Islet of Langerhans (tissue), 1 donor: ENCODE measurements around the gene TSPYL1.
A peak's percentile ranks its signal among the peaks of the same experiment; 100 is the strongest.

ENCODE experiments used
- FAIRE-seq: peaks from one replicate; lab custom pipeline; 2011; peaks lifted over from hg19 to GRCh38; lab: Jason Lieb, UNC

TSPYL1 gene

DNA sequence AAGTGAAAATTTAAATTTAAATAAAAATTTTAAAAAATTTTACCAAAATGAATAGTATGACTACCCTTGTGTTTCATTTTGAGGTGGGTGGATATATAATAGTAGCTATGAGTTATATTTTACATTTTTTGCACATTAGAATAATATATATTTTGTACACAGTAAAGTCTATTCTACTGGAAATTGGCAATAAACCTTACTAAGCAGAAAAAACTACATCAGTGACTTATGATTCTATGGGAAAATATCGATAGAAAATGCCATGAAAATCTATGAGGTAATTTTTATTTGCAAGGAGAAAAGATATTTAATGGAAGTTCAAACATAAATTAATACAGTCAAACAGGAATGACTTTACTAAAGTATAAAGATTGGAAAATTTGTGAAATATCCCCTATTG lies 23.0 kb downstream of the TSPYL1 start:
- FAIRE-seq: no peak

- FAIRE-seq: no peak
Measured at GRCh38 chr6:116255246-116255800, 24.4 kb downstream of the TSPYL1 start.

DNA sequence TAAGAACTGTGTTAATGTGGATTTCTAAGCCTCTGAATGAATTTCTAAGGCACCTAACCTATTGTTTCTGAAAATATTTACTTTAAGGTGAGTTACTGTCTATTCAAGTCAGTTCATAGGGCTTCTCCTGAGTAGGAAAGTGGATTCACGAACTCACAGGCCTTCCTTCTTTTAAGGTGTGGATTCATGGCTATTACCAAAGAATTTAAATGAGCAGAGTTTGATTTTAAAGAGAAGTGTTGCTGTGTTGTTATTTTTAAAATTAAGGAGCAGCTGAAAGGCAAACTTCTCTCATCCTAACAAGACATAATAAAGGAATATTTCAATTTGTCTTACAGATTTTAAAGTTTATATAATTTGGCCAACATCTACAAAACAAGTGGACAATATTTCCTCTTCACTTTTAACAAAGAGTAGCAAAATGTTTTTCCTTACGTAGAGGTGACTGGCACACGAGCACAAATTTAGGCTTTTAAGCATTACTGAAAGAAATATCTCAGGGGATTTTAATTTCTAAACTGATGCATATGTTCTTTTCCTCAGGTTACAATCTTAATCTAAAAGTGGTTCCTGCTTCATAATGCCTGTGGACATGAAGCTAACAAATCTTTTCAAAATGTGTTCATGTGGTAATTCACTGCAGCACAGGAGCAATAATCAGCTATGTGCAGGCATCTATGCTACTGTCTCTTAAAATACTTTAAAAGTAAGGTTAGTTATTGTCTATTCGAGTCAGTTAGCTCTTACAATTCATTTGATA lies 25.3 kb downstream of the TSPYL1 start:
- no peak for FAIRE-seq

DNA sequence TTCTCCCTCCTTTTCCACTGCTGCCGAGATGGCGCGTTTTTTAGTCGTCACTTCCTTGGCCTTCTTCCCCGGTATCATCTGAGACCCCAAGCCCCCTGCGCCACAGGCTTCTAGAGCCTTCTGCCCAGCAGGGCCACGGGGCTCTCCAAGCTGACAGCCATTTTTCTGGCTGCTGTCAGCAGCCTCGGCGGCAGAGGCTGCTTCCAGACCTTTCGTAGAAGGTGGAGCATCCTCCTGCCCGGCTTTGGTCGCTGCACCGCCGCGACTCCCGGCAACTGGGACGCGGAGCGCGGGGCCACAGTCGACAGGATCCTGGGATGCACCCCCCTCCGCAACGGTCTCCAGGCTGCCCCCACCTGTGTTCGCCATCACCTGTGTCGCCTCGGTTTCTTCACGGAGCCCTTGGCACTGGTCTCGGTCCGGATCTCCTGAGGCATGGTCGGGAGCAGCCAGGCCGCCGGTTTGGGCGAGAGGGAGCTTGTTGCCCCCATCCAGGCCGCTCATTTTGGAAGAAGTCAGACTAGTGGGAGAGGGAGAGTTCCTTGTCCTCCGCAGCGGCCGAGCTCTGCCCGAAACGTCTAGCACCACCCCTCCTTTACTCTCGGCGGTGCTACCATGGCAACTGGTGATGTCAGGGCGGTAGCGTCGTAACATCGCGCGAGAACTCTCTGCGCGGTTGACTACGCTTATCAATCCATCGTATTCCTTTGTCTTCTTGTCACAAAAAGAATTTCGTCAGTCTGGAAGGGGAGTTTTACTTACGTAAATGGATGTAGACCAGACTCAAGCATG lies 26.0 kb downstream of the TSPYL1 start, which contains the start of gene TSPYL4:
TSPYL4 (minus strand) TSS at position 571 of the 792 bp plus-strand sequence; CDS start at position 504, 67 bp downstream.
- peak; percentile 43 for FAIRE-seq

DNA sequence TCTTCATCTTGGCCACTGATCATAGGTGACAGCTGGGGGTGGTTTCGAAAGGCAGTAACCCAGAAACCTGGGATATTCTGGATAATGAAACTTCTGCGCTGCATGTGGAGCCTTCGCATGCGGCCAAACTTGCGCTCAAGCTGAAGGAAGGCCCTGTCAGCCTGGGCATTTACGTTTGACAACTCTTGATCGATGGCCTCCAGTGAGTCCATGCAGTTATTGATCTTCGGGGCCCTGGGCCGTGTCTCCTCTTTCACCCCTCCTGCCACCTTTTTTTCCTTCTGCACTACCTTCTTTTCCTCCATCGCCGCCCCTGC lies 26.6 kb downstream of the TSPYL1 start:
- no peak for FAIRE-seq

GRCh38 chr6:116251568-116252384 lies 28.0 kb downstream of the TSPYL1 start:
- FAIRE-seq: no peak

- FAIRE-seq: no peak
Measured at GRCh38 chr6:116248577-116248976, 31.2 kb downstream of the TSPYL1 start.

DNA sequence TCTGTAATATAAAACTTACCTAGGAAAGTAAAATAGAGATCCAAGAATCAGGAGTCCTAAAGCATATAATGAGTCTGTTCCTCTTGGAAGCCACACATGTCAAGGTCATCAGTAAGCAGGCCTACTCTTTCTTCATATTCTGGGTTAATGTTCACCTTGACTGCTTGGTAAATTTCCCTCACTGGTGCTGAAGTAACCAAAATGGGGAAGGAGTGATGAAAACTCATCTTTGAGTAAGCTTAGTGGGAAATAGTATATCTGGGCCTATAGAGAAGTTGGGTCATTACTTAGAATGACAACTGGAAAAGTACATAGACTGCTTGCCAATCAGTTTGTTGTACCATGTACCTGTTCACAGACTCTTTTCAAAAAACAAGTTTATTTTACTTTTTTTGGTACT lies 32.4 kb downstream of the TSPYL1 start:
- no peak for FAIRE-seq

DNA sequence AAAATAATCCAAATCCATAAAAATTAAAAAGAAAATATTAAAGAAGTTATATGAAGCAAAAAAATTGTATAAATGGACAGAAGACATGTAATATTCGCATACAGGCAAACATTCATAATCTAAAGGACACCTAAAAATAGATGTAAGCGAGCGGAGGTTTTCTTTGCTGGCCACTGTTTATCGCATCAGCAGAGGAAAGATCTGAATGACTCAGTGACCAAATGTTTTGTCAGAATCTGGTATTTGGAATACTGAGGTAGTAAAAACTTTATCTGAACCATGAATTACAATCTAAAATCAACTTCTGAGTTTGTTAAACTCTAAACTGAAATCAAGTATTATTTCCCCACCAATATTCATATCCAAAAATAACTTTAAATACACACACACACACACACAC lies 33.6 kb downstream of the TSPYL1 start:
- peak; percentile 70 for FAIRE-seq

DNA sequence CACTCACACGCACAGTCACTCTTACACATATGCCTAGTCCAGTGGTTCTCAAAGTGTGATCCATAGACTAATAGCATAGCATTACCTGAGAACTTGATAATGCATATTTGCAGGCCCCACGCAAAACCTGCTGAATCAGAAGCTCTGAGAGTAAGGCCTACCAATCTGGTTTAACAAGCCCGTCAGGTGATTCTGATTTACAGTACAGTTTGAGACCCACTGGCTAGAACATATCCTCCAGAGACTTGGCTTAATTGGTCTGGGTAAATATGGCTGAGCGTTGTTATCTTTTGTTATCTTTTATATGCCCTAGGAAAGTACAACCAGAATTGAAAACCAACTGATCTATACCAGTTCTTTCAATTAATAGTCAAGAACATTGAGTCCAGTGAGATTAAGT lies 35.4 kb downstream of the TSPYL1 start:
- FAIRE-seq: no peak

GRCh38 chr6:116239856-116240255 lies 39.9 kb downstream of the TSPYL1 start:
- FAIRE-seq: no peak

DNA sequence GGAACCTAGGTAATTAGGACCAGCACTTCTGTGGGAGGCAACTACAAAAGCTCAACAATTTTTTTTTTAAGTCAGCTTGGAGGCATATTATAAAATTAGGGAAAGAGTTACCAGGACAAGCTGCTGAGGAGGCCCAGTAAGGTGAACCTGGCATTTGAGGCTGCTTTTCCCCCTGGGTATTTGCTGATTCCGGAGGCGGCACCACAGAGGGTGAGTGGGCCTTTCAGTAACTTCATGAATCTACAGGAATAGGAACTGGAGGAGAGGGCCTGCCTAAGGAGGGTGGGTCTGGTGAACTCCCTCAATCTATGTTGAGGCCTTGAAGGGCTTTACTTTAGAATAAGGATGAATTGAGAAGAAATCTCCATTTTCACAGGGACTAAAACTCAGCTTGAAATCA lies 40.5 kb downstream of the TSPYL1 start:
- FAIRE-seq: no peak

- FAIRE-seq: no peak
Measured at GRCh38 chr6:116238083-116238482, 41.6 kb downstream of the TSPYL1 start.

GRCh38 chr6:116234689-116235088 lies 45.0 kb downstream of the TSPYL1 start:
- no peak for FAIRE-seq

GRCh38 chr6:116229287-116229913 lies 50.3 kb downstream of the TSPYL1 start:
- no peak for FAIRE-seq
